IPS-15b (cell line): Measurements from ENCODE around the gene GCM1.

Experiments
- H3K27me3 ChIP-seq: one replicate; pipeline ENCODE4 v1.6.1; 2013; ENCODE audit warnings: low read length; ENCODE audit not compliant: control insufficient read depth, insufficient read depth
- H3K36me3 ChIP-seq: one replicate; pipeline ENCODE4 v1.6.1; 2013; ENCODE audit warnings: low read length; ENCODE audit not compliant: control insufficient read depth, insufficient read depth
- H3K4me1 ChIP-seq: one replicate; pipeline ENCODE4 v1.6.1; 2013; ENCODE audit warnings: mild to moderate bottlenecking, low read length; ENCODE audit not compliant: control insufficient read depth, insufficient read depth
- H3K4me3 ChIP-seq: one replicate; pipeline ENCODE4 v1.5.1; 2013; ENCODE audit warnings: low read depth, low read length
- H3K9ac ChIP-seq: one replicate; pipeline ENCODE4 v1.6.1; 2013; ENCODE audit warnings: low read depth, mild to moderate bottlenecking, low read length
- H3K9me3 ChIP-seq: one replicate; pipeline ENCODE4 v1.6.1; 2013; ENCODE audit warnings: mild to moderate bottlenecking, low read length; ENCODE audit not compliant: control insufficient read depth, insufficient read depth

GCM1 gene

GRCh38 chr6:53119772-53120409 lies 28.8 kb downstream of the GCM1 start:
- Histone ChIP-seq H3K9me3 (no peaks in the 10 kb centered on the region), H3K27me3 (no peaks in the 10 kb centered on the region), H3K4me3 (no peak overlapping the region), H3K4me1 (peaks cover 7% of the 10 kb centered on the region), H3K9ac (no peak overlapping the region), H3K36me3 (no peaks in the 10 kb centered on the region)

GRCh38 chr6:53119349-53119748 lies 29.3 kb downstream of the GCM1 start:
- H3K9me3 ChIP-seq, result no peaks in the 10 kb centered on the region
- no peaks in the 10 kb centered on the region for H3K27me3 ChIP-seq
- no peak overlapping the region for H3K9ac ChIP-seq
- H3K4me3 ChIP-seq, result no peak overlapping the region
- peaks cover 7% of the 10 kb centered on the region for H3K4me1 ChIP-seq
- H3K36me3 ChIP-seq, result no peaks in the 10 kb centered on the region

- Histone ChIP-seq H3K27me3 (no peaks in the 10 kb centered on the region), H3K4me3 (no peak overlapping the region), H3K4me1 (peaks cover 7% of the 10 kb centered on the region), H3K9ac (no peak overlapping the region), H3K36me3 (no peaks in the 10 kb centered on the region), H3K9me3 (no peaks in the 10 kb centered on the region)
These were observed 32.9 kb downstream of the GCM1 start for GRCh38 chr6:53115741-53116140.

GRCh38 chr6:53115113-53115512 lies 33.5 kb downstream of the GCM1 start:
- Histone ChIP-seq H3K4me3 (no peak overlapping the region), H3K9me3 (no peaks in the 10 kb centered on the region), H3K36me3 (no peaks in the 10 kb centered on the region), H3K27me3 (no peaks in the 10 kb centered on the region), H3K4me1 (peaks cover 5% of the 10 kb centered on the region), H3K9ac (no peak overlapping the region)

GRCh38 chr6:53113742-53114141 lies 34.9 kb downstream of the GCM1 start:
- Histone ChIP-seq H3K4me1 (no peaks in the 10 kb centered on the region), H3K4me3 (no peak overlapping the region), H3K36me3 (no peaks in the 10 kb centered on the region), H3K27me3 (no peaks in the 10 kb centered on the region), H3K9ac (no peak overlapping the region), H3K9me3 (no peaks in the 10 kb centered on the region)

GRCh38 chr6:53112871-53113270 lies 35.8 kb downstream of the GCM1 start:
- H3K4me3 ChIP-seq, result no peak overlapping the region
- no peaks in the 10 kb centered on the region for H3K4me1 ChIP-seq

GRCh38 chr6:53112404-53112803 lies 36.2 kb downstream of the GCM1 start:
- Histone ChIP-seq H3K4me3 (no peak overlapping the region), H3K9me3 (no peaks in the 10 kb centered on the region)

More at GRCh38 chr6:53112871-53113270, 35.8 kb downstream of the GCM1 start:
- Histone ChIP-seq H3K9ac (no peak overlapping the region), H3K9me3 (no peaks in the 10 kb centered on the region), H3K36me3 (no peaks in the 10 kb centered on the region), H3K27me3 (no peaks in the 10 kb centered on the region)

GRCh38 chr6:53111865-53112264 lies 36.8 kb downstream of the GCM1 start:
- Histone ChIP-seq H3K4me1 (no peaks in the 10 kb centered on the region), H3K4me3 (no peak overlapping the region), H3K9ac (no peak overlapping the region), H3K27me3 (no peaks in the 10 kb centered on the region), H3K9me3 (no peaks in the 10 kb centered on the region), H3K36me3 (no peaks in the 10 kb centered on the region)

More at GRCh38 chr6:53112404-53112803, 36.2 kb downstream of the GCM1 start:
- Histone ChIP-seq H3K27me3 (no peaks in the 10 kb centered on the region), H3K36me3 (no peaks in the 10 kb centered on the region), H3K9ac (no peak overlapping the region), H3K4me1 (no peaks in the 10 kb centered on the region)

- no peak overlapping the region for H3K9ac ChIP-seq
- H3K27me3 ChIP-seq, result no peaks in the 10 kb centered on the region
- H3K4me3 ChIP-seq, result no peak overlapping the region
- H3K4me1 ChIP-seq, result no peaks in the 10 kb centered on the region
- no peaks in the 10 kb centered on the region for H3K9me3 ChIP-seq
- no peaks in the 10 kb centered on the region for H3K36me3 ChIP-seq
These were observed 39.0 kb downstream of the GCM1 start for GRCh38 chr6:53109612-53110011.

- no peaks in the 10 kb centered on the region for H3K9me3 ChIP-seq
- no peaks in the 10 kb centered on the region for H3K4me1 ChIP-seq
- no peak overlapping the region for H3K9ac ChIP-seq
- H3K27me3 ChIP-seq, result no peaks in the 10 kb centered on the region
- H3K4me3 ChIP-seq, result no peak overlapping the region
- no peaks in the 10 kb centered on the region for H3K36me3 ChIP-seq
These were observed 41.5 kb downstream of the GCM1 start for GRCh38 chr6:53107091-53107490.

- Histone ChIP-seq H3K36me3 (no peaks in the 10 kb centered on the region), H3K4me1 (no peaks in the 10 kb centered on the region), H3K9ac (no peak overlapping the region), H3K27me3 (no peaks in the 10 kb centered on the region), H3K4me3 (no peak overlapping the region), H3K9me3 (no peaks in the 10 kb centered on the region)
These were observed 43.7 kb downstream of the GCM1 start for GRCh38 chr6:53104916-53105315.

GRCh38 chr6:53103993-53104675 lies 44.5 kb downstream of the GCM1 start:
- no peaks in the 10 kb centered on the region for H3K4me1 ChIP-seq
- no peaks in the 10 kb centered on the region for H3K36me3 ChIP-seq
- no peak overlapping the region for H3K4me3 ChIP-seq
- H3K27me3 ChIP-seq, result no peaks in the 10 kb centered on the region
- H3K9me3 ChIP-seq, result no peaks in the 10 kb centered on the region
- H3K9ac ChIP-seq, result no peak overlapping the region
